ENCODE measurements around the gene KRTAP9-6. TPM values are rescaled to one million over a fixed set of nuclear protein-coding genes. Genes with fewer than 3 reads are reported as not detected.

Gene KRTAP9-6
- total and polyA plus RNA-seq, 7 donors = not detected

GRCh38 chr17:41296846-41297245 is 31.7 kb downstream of the KRTAP9-6 start:
- intact Hi-C loops (cut with DNase I) = no loop called here
- ATAC-seq = no peak
- Histone ChIP-seq H3K27me3 (ENCODE audit: insufficient read depth in 3 of 3, low read length in 2 of 3) (peaks cover 2 to 9% (median 2%) of the 10 kb centered on the region in 3 donors), H3K4me3 (no peak overlapping the region), H3K9me3 (no peaks in the 10 kb centered on the region), H3K4me1 (no peaks in the 10 kb centered on the region), H3K27ac (no peak overlapping the region), H3K36me3 (ENCODE audit: insufficient read depth in 1 of 2, low read depth in 1 of 2) (no peaks in the 10 kb centered on the region)
- no peak for TF ChIP-seq CTCF (IDR thresholded peaks at IDR 0.05)
- 29 to 55% (median 41%) methylated on average over 1 of the region's 1 CpG for WGBS, 3 donors
- no peak for DNase-seq

- Histone ChIP-seq H3K4me1 (no peaks in the 10 kb centered on the region), H3K27ac (no peak overlapping the region), H3K27me3 (ENCODE audit: insufficient read depth in 3 of 3, low read length in 2 of 3) (peaks cover 0 to 7% (median 4%) of the 10 kb centered on the region in 3 donors), H3K36me3 (ENCODE audit: insufficient read depth in 1 of 2, low read depth in 1 of 2) (no peaks in the 10 kb centered on the region), H3K4me3 (no peak overlapping the region), H3K9me3 (no peaks in the 10 kb centered on the region)
- TF ChIP-seq CTCF (IDR thresholded peaks at IDR 0.05) = no peak
- no peak for ATAC-seq
- intact Hi-C loops (cut with DNase I) = no loop called here
- WGBS, 3 donors = 84 to 87% (median 85%) methylated on average over 20 of the region's 20 CpGs
- no peak for DNase-seq
These were observed 33.4 kb downstream of the KRTAP9-6 start for GRCh38 chr17:41298458-41299135.

- WGBS, 3 donors = 52 to 64% (median 61%) methylated on average over 5 of the region's 5 CpGs
- intact Hi-C loops (cut with DNase I) = no loop called here
- H3K36me3 ChIP-seq (ENCODE audit: insufficient read depth in 1 of 2, low read depth in 1 of 2) = no peaks in the 10 kb centered on the region
- H3K9me3 ChIP-seq = no peaks in the 10 kb centered on the region
- no peak overlapping the region for H3K27ac ChIP-seq
- no peaks in the 10 kb centered on the region for H3K4me1 ChIP-seq
- H3K27me3 ChIP-seq (ENCODE audit: insufficient read depth in 3 of 3, low read length in 2 of 3) = peaks cover 0 to 24% (median 4%) of the 10 kb centered on the region in 3 donors
- no peak overlapping the region for H3K4me3 ChIP-seq
- no peak for ATAC-seq
- DNase-seq = no peak
- TF ChIP-seq CTCF (IDR thresholded peaks at IDR 0.05) = no peak
These were observed 36.1 kb downstream of the KRTAP9-6 start for GRCh38 chr17:41301204-41301790.

GRCh38 chr17:41301916-41302901 is 37.0 kb downstream of the KRTAP9-6 start, which contains the start of gene KRTAP29-1:
Gene KRTAP29-1 (minus strand): TSS chr17:41302851. CDS start chr17:41302851, 0 bp downstream.
- peak in 1 of 4 donors; percentile 48 for ATAC-seq

More at GRCh38 chr17:41301916-41302901, 37.0 kb downstream of the KRTAP9-6 start, which contains the start of gene KRTAP29-1:
- H3K27me3 ChIP-seq (ENCODE audit: insufficient read depth in 3 of 3, low read length in 2 of 3) = peaks cover 0 to 34% (median 10%) of the 10 kb centered on the region in 3 donors
- no peak for TF ChIP-seq CTCF (IDR thresholded peaks at IDR 0.05)
- no peaks in the 10 kb centered on the region for H3K9me3 ChIP-seq
- no peaks in the 10 kb centered on the region for H3K4me1 ChIP-seq
- H3K27ac ChIP-seq = no peak within 1 kb of the TSS
- intact Hi-C loops (cut with DNase I) = no loop called here
- no peak for DNase-seq
- 24 to 36% (median 26%) methylated on average over 11 of the region's 11 CpGs for WGBS, 3 donors
- H3K36me3 ChIP-seq (ENCODE audit: insufficient read depth in 1 of 2, low read depth in 1 of 2) = no peaks in the 10 kb centered on the region
- H3K4me3 ChIP-seq = no peak within 1 kb of the TSS
